ENCODE measurements around the gene ZNRF1. TPM values are rescaled to one million over a fixed set of nuclear protein-coding genes. Genes with fewer than 3 reads are reported as not detected.

ZNRF1 gene
- total and polyA plus RNA-seq, 3 donors from 2014 or later: 51.8 to 93.0 (median 90.4) TPM

- Histone ChIP-seq H3K27me3 (no peaks in the 10 kb centered on the region), H3K27ac (peak overlapping the region in 1 of 2 donors; percentile 15), H3K9me3 (no peaks in the 10 kb centered on the region), H3K36me3 (ENCODE audit: low read depth, missing control alignments) (no peaks in the 10 kb centered on the region), H3K4me1 (peaks cover 29% of the 10 kb centered on the region), H3K4me3 (no peak overlapping the region)
- 79 to 89% methylated on average over 2 of the region's 2 CpGs for WGBS, 2 donors
- intact Hi-C loops (cut with DNase I; ENCODE audit: low total_unique reads): no loop called here
- TF ChIP-seq CTCF (IDR thresholded peaks at IDR 0.05) (no peak), POLR2A (IDR thresholded peaks at IDR 0.05) (no peak)
- no peak for DNase-seq
Observed at GRCh38 chr16:75043175-75043895, 44.5 kb downstream of the ZNRF1 start.

GRCh38 chr16:75044800-75045361, 46.1 kb downstream of the ZNRF1 start:
- H3K4me1 ChIP-seq: peaks cover 22% of the 10 kb centered on the region
- DNase-seq: peak; percentile 68
- no peaks in the 10 kb centered on the region for H3K9me3 ChIP-seq
- no peak overlapping the region for H3K4me3 ChIP-seq
- no peaks in the 10 kb centered on the region for H3K36me3 ChIP-seq (ENCODE audit: low read depth, missing control alignments)
- peak overlapping the region in 1 of 2 donors; percentile 40 for H3K27ac ChIP-seq
- intact Hi-C loops (cut with DNase I; ENCODE audit: low total_unique reads): no loop called here
- no peaks in the 10 kb centered on the region for H3K27me3 ChIP-seq
- 32 to 38% methylated on average over 3 of the region's 3 CpGs for WGBS, 2 donors
- TF ChIP-seq POLR2A (IDR thresholded peaks at IDR 0.05): no peak
- TF ChIP-seq CTCF (IDR thresholded peaks at IDR 0.05): no peak

GRCh38 chr16:75045424-75045823, 46.6 kb downstream of the ZNRF1 start:
- 49 to 54% methylated on average over 3 of the region's 3 CpGs for WGBS, 2 donors
- Histone ChIP-seq H3K36me3 (ENCODE audit: low read depth, missing control alignments) (no peaks in the 10 kb centered on the region), H3K27ac (peak overlapping the region in 1 of 2 donors; percentile 40), H3K9me3 (no peaks in the 10 kb centered on the region), H3K4me3 (no peak overlapping the region), H3K27me3 (no peaks in the 10 kb centered on the region), H3K4me1 (peaks cover 22% of the 10 kb centered on the region)
- DNase-seq: no peak
- no peak for TF ChIP-seq POLR2A (IDR thresholded peaks at IDR 0.05)
- no peak for TF ChIP-seq CTCF (IDR thresholded peaks at IDR 0.05)
- intact Hi-C loops (cut with DNase I; ENCODE audit: low total_unique reads): no loop called here

- no peaks in the 10 kb centered on the region for H3K36me3 ChIP-seq (ENCODE audit: low read depth, missing control alignments)
- DNase-seq: no peak
- no peaks in the 10 kb centered on the region for H3K9me3 ChIP-seq
- peaks cover 18% of the 10 kb centered on the region for H3K4me1 ChIP-seq
- WGBS, 2 donors: 94 to 98% methylated on average over 4 of the region's 4 CpGs
- intact Hi-C loops (cut with DNase I; ENCODE audit: low total_unique reads): no loop called here
- TF ChIP-seq POLR2A (IDR thresholded peaks at IDR 0.05): no peak
- no peak for TF ChIP-seq CTCF (IDR thresholded peaks at IDR 0.05)
- H3K27me3 ChIP-seq: no peaks in the 10 kb centered on the region
- no peak overlapping the region for H3K27ac ChIP-seq
- H3K4me3 ChIP-seq: no peak overlapping the region
Observed at GRCh38 chr16:75048054-75048453, 49.2 kb downstream of the ZNRF1 start.

Data from testis (tissue), 3 donors.